Measurements from ENCODE around the gene ZFYVE28.
A peak's percentile ranks its signal among the peaks of the same experiment; 100 is the strongest.
"Not testable (repeated sequence)": the region's sequence is repeated elsewhere in the genome, so short reads cannot be mapped to it uniquely, and the experiment has no call there.

Gene ZFYVE28

DNA sequence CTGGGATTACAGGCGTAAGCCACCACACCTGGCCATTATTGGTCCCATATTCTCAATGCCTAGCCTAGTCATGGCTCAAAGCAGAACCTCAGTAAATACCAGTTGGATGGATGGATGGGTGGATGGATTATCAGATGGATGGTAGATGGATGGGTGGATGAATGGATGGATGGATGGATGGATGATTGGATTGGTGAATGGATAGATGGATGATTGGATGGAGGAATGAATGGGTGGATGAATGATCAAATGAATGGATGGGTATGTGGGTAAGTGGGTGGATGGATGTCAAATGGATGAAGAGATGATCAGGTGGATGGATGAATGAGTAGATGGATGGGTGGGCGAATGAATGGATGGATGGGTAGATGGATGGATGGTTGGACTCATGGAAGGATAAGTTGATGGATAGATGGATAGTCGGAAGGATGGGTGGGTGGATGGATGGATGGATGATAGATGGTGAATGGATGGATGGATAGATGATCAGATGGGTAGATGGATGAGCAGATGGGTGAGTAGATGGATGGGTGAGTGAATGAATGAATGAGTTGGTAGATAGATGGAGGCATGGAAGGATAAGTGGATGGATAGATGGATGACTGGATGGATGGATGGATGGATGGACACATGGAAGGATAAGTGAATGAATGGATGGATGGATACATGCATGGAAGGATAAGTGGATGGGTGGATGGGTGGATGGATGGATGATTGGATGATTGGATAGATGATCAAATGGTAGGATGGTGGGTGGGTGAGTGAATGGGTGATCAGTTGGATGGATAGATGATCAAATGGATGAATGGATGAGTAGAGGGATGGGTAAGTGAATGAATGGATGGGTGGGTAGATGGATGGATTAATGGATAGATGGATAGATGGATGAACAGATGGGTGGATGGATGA is 28.5 kb upstream of the ZFYVE28 start:
- no peak for DNase-seq (ENCODE audit: low read depth in 3 of 3, low spot score in 1 of 3)

DNA sequence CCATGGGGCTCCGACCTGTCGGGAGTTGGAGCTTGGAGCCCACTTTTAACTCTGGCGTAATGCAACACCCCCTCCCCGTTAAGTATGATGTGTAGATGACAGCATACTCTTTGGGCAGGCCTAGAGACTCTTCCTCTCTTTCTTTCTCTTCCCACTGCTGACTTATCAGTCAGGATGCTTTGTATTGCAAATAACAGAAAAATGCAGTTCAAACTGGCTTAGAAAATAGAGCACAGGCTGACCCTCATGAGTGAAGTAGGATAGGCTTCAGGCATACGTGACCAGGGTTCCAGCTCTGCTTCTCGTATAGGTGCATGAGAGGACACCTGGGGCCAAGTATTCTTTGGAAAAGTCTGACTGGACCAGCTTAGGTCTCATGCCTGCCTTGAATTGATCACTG is 27.1 kb upstream of the ZFYVE28 start:
- no peak for DNase-seq (ENCODE audit: low read depth in 3 of 3, low spot score in 1 of 3)

DNA sequence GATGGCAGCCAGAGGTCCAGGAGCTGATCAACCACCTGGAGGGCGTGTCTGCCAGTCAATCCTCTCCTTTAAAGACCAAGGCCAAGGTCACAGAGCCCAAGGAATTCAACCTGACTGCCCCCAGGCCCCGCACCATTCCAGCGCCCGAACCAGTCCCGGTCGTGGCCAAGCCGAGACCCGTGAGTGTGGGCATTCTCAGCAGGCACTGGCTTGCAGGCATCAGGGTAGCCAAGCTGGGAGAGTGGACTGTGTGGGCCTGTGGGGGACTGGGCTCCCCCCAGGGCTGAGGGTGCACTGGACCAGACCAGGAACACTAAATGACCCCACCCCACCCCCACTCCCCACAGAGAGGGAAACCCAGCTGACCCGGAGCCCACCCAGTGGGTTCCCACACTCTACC is 26.7 kb upstream of the ZFYVE28 start:
- DNase-seq (ENCODE audit: low read depth in 3 of 3, low spot score in 1 of 3), result no peak

DNA sequence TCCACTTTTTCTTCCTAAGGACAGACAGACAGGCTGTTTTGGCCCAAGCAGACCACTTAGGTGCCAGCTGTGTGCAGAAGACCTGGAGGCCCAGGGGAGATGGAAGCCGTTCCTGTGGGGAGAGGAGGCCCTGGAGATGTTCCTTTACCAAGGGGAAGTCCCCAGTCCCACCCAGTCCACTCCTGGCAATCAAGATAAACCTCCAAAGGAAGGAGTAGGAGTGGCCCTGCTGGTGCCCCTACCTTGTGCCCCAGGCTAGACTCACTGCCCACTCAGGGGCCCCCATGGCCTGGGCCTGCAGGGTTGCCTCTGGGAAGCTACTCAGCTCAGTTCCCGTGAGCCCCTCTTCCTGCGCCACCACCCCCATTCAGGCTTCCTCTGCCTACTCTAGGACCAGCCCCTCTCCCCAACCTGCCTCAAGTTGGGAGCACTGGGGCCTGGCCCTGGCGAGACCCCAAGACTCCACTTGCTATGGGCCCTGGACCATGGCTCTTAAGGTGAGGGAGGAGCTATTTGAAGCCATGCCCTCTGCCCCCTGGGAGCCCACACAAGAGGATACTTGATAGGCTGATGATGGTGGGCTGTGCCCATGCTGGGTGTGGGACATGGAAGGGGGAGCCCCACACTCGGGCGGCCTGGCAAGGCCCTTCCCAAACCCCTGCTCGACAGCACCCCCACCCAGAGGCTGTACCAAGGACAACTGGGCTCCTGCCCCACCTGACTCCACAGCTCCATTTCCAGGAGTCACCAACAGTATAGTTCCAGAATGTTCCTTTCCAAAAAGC is 25.7 kb upstream of the ZFYVE28 start:
- no peak for DNase-seq (ENCODE audit: low read depth in 3 of 3, low spot score in 1 of 3)

DNA sequence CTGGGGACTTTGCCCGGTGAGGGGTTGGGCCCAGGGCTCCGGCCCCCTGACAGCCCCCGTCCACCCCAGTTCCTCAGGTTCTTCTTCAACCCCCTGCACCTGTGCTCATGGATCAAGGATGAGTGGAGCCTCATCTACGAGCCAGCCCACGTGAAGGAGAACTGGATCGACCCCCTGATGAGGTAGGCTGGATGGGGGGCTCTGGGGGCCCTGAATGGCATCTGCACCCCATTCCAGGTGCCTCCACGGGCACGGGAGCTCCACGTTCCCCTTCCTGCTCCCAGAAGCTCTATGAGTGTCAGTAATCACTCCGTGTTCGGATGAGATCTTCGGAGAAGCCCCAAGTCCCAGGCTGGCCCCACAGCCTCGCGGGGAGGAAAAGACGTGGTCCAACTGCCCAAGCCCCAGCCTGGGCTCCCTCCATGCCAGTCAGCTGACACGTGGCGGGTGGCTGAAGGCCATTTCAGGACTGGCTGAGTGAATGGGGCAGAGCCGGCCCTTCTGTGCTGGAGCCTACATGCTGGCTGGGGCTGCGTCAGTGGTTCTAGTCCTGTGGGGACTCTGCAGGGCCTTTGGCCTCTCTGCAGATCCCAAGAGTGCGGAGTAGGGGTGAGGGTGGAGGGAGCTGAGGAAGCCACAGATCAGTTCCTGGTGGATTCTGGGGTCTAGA is 24.8 kb upstream of the ZFYVE28 start:
- no peak for DNase-seq (ENCODE audit: low read depth in 3 of 3, low spot score in 1 of 3)

DNA sequence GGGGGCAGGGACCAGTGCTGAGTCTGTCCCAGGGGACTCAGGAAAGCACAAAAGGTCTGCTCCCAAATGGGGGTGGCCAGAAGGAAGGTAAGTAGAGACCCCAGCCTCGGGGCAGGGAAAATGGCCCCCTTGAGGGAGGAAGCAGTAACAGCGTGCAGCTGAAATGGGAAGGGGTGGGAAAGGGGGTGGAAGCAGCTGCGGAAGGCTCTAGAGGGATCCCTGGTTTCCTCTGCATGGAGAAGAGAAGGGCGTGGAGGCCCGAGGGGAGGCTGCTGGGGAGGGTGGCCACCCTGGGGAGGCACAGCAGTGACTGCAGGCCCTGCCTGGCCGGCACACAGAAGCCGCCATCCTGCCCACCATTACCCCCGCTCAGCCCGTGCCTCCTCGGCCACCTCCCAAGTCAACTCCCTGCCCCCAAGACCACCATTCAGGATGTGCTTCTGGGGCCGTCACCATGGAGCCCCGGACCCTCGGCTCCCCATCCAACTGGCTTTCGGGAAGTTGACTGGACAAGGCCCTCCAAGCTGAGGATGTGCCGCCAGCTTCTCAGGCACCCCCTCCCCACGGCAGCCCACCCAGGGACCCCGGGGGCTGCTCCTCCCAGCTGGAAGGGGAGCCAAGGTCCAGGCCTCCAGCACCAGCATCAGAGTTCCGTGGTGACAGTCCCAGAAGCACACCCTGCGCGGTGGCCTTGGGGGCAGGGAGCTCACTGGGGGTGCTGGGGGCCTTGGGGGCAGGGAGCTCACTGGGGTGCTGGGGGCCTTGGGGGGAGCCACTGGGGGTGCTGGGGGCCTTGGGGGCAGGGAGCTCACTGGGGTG is 23.9 kb upstream of the ZFYVE28 start:
- no peak for DNase-seq (ENCODE audit: low read depth in 3 of 3, low spot score in 1 of 3)

DNA sequence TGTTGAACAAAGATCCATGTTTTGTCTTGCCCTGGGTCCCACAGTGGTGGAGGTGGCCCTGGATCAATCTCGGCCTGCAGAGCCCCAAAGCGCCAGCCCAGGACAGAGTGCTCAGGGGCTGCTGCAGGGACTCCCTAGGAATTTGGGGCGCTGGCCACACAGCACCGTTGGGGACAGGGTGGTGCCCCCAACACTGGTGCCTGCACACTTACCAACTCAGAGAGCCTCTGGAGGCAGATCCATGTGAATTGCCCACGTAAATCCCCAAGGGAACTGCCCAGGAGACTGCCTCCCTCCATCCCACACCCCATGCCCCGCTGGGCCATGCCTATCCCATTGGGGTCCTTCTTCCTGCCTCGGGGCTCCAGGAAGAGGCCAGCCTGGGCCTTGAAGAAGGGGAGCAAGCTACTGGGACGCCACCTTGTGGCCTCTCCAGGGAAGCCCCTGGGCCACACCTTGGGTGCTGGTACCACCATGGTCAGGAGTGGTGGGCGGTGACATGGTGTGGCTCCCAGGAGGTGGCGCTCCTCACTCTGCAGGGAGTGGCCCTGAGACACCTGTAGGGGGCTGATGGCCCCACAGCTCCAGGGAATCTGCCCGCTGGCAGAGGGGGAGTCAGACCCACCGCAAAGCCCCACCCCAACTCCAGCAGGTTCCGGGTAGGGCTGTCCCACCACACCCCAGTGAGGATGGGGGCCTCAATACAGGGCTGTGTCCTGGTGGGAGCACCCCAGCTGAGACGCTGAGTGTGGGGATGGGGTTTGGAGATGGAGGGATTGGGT is 23.1 kb upstream of the ZFYVE28 start:
- peak in 2 of 3 donors; percentile 35 to 50 for DNase-seq (ENCODE audit: low read depth in 3 of 3, low spot score in 1 of 3)

DNA sequence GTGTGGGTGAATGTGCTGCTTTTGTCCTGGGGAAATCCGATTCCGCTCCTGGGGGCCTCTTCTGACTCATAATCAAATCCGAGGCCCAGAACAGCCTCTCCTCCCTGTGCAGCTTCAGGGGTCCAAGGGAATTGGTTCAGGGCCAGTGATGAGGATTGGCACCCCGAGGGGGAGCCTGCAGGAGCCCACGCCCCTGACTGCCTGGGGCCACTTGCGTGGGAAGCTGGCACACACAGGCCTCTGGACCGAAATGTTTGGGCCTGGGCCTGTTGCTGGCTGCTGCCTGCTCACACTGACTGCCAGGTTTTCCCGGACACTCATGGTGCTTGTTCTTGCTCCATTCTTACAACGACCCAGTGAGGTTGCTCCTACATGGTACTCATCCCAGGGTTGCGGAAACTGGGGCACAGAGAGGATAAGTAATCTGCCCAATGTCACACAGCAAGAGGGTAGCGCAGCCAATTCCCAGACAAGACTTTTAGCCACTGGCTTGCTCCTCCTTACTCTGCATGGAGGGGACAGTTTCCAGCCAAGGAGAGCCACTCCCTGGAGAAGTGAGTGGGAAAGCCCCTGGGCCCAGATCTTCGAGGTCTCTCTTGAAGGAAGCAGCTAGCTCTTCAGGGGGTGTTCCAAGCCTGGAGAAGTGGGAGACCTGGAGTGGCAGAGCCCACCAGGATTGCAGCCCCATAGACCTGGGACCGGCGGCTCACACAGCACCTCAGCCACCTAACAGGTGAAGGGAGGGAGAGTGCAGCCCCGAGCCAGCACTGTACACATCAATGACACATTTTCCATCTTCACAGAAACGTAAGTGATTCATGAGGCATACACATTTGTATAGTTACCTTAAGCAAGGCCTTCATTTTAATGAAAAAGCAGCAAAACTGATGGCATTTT is 20.6 kb upstream of the ZFYVE28 start:
- DNase-seq (ENCODE audit: low read depth in 3 of 3, low spot score in 1 of 3), result no peak

DNA sequence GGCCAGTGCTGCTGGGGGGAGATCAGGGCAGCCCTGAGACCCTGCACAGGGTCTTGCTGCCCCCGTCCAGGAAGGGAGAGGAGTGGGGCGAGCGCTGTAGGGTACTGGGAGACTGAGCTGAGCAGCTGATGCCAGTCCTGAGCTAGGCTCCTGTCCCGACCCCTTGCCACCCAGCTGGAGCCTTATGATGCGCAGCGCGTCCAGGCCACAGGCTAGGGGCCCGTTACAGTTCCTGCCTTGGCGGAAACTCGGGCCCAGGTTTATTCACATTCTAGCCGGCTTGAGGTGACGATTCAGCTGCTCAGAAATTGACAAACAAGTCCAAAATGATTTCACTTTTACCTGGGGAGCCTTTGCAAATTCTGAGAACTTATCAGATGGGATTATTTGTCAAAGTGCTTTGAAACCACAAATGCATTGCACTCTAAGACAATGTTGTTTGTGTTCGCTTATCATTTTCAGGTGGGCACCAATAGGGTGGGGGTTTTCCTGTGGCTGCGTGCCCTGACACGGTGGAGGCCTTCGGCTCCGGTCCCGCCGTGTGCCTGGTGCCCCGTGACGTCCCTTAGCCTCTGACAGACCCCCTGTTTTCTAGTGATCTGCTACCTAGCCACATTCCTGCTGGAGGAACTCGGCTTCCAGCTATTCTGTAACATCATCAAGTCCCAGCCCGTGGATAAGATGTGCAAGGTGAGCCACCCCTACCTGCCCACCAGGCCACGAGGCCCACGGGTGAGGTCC is 19.2 kb upstream of the ZFYVE28 start:
- no peak for DNase-seq (ENCODE audit: low read depth in 3 of 3, low spot score in 1 of 3)

DNA sequence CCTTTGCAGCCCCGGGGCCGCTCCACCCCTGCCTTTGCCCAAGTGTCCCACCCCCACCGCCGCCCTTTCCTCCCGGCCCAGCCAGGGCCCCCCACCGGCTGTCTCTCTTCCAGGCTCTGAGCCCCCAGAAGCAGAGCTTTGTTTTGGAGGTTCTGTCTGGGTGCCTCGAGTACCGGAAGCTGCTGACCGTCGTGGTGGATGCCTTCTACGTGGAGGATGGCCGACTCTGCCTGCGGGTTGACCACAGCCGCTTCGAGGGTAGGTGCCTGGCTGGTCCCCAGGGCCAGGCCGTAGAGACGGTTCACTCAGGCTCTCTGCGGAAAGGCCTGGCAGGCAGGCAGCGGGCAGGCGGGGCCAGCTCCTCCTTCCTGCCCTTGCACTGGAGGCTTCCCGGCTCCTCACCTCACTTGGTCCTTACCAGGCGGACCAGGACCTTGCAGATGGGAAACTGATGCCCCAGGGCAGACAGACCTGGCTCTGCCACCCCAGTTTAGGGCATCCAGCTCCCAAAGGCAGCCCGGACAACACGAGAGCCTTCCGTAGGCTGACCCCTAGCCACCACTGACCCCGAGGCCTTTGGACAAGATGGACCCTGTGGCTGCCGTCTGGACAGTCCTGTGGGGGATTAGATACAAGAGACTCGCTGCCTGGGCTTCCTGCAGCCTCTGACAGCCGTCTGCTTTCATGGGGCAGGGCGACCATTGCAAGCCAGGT is 18.5 kb upstream of the ZFYVE28 start:
- DNase-seq (ENCODE audit: low read depth in 3 of 3, low spot score in 1 of 3), result no peak

DNA sequence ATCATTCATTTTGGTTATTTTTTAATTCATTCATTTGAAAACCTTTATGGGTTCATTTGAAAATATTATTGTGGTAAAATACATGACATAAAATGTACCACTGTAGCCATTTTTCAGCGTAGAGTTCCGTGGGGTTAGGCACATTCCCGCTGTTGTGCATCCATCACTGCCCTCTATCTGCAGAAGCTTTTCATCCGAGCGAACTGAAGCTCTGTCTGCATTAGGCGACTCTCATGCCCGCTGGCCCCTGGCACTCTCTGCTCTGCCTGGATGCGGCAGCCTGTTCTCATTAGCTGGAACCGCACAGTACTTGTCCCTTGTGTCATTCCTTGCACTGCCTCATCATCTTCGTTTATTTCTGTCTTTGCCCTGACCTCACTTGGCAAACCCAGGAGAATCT is 17.9 kb upstream of the ZFYVE28 start:
- DNase-seq (ENCODE audit: low read depth in 3 of 3, low spot score in 1 of 3), result no peak

DNA sequence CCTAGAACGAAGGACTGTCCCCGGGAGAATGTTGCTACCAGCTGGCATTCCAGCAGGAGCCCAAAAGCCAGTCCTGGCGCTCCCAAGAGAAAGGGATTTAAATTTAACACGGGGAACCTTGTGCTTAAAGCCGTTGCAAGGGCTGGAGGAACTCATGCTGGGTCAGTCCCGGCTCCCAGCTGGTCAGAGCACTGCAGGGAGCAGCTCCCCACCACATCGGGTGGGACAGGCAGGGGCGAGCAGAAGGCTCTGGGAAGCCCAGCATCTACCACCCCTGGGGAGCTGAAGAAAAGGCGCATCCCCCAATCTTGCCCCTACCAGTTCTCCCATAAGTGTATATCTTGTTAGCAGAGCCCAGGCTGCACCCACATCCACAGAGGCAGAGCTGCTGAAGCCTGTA is 16.0 kb upstream of the ZFYVE28 start:
- DNase-seq (ENCODE audit: low read depth in 3 of 3, low spot score in 1 of 3), result no peak

DNA sequence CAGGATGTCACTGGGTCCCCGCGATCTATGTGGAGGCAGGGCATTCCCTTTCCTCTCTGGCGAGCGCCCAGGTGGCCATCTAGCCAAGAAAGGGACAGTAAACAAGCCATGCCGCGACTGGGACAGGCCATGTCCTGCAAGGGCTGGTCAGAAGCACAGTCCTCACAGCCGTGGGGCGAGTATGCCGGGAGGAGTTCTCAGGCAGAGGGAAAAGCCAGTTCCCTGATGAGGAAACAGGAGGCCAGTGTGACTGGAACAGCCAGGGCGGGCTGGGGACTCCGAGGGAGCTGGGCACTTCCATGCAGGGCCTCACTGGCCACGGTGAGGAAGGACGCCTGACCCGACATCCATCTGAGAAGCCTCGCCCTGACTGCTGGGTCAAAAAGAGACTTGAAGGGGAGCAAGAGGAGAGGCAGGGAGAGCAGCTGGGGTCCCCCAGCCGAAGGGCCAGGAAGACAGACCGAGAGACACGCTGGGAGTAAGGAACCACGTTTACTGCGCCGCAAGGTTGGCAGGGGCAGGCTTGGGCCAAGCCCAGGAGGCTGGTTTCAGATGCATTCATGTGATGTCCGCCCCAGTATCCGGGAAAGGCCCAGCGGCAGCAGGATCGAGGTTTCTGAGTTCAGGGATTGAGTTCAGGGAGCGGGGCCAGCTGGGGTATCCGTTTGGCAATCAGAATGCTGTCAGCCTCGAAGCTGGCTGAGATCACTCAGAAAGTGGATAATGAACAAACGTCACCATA is 15.3 kb upstream of the ZFYVE28 start:
- DNase-seq (ENCODE audit: low read depth in 3 of 3, low spot score in 1 of 3), result no peak

DNA sequence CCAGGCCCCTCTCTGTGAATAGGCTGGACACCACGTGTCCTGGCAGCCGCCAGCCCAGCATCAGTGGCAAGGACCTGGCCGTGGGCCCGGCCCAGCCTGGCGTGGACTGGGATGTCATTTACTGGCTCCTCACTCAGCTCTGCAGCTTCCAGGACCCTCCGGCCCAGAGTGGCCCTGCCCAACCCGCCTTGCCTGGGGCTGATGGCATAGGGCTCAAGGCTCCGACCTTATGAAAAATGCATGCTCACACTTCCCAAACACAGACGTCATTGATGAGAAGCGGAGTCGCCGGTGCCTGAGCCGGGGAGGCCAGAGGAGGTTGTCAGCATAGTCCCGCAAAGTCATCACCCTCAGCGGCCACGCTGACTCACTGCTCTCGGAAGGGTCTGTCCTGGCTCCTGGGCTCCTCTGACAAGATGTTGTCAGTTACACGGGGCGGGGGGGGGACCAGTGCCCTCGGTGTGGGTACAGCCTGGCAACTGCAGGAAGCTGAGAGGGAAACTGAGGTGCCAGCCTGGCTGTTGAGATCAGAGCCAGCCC is 14.6 kb upstream of the ZFYVE28 start:
- DNase-seq (ENCODE audit: low read depth in 3 of 3, low spot score in 1 of 3), result no peak

DNA sequence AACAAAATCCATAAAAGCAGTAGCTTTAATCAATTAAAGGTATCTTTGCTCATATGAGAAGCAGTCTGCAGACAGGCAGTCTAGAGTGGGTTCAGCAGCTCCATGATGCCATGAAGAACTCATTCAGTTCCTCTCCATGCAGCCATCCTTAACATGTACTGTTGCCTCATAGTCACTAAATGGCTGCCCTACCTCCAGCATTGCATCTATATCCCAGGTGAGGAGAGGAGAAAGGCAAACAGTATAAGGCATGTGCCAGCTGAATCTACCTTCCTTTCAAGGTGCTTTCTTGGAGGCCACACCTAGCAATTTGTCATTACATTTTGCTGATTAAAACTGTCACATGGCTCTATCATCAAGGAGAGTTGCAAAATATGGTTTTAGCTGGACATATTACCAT is 13.6 kb upstream of the ZFYVE28 start:
- DNase-seq (ENCODE audit: low read depth in 3 of 3, low spot score in 1 of 3), result no peak

DNA sequence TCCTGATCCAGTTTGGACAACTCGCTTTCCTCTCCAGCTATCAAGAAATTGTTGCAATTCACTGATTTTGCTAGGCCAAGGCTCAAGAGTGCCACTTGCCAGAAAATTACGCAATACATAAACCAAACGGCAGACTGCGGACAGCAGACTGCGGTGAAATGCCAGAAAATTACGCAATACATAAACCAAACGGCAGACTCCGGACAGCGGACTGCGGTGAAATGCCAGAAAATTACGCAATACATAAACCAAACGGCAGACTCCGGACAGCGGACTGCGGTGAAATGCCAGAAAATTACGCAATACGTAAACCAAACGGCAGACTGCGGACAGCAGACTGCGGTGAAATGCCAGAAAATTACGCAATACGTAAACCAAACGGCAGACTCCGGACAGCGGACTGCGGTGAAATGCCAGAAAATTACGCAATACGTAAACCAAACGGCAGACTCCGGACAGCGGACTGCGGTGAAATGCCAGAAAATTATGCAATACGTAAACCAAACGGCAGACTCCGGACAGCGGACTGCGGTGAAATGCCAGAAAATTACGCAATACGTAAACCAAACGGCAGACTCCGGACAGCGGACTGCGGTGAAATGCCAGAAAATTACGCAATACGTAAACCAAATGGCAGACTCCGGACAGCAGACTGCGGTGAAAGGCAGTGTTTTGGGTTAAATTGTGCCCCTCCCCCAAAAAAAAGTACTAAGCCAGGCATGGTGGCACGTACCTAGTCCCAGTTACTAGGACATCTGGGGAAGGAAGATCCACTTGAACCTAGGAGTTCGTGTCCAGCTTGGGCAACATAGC is 11.7 kb upstream of the ZFYVE28 start:
- DNase-seq (ENCODE audit: low read depth in 3 of 3, low spot score in 1 of 3), result not testable (repeated sequence)
